Cortex of kidney (tissue), 1 donor: ENCODE results near the gene ATP6V0D1.

ENCODE experiments used
- DNase-seq: peaks from one replicate; lab custom pipeline; 2025; lab: John Stamatoyannopoulos, UW

The ATP6V0D1 gene

DNA sequence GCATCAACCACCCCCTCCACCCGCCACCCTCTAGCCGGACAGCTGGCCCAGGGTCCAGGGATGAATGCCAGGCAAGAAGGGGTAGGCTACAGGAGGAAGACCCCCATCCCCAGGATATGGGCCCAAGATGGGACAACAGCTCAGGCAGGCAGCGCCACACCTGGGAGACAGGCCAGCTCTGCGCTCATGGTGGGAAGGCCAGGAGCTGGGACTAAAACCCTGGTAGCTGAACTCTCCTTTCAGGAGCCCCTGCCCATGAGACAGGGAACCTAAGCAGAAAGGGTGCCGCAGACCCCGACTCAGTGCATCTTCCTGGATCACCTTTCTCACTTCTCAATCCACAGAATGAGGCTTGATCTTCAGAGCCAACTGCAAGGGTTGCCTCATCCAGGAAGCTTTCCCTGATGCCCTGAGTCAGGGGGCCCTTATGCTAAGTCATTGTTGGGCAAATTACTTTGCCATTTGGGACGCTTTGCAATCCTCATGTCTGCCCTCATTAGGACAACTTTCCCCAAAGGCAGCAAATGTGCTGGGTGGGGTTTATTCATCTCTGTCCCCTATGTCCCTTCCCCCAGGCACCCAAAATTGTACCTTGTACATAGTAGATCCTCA is 73.7 kb downstream of the ATP6V0D1 start:
- DNase-seq = no peak

DNA sequence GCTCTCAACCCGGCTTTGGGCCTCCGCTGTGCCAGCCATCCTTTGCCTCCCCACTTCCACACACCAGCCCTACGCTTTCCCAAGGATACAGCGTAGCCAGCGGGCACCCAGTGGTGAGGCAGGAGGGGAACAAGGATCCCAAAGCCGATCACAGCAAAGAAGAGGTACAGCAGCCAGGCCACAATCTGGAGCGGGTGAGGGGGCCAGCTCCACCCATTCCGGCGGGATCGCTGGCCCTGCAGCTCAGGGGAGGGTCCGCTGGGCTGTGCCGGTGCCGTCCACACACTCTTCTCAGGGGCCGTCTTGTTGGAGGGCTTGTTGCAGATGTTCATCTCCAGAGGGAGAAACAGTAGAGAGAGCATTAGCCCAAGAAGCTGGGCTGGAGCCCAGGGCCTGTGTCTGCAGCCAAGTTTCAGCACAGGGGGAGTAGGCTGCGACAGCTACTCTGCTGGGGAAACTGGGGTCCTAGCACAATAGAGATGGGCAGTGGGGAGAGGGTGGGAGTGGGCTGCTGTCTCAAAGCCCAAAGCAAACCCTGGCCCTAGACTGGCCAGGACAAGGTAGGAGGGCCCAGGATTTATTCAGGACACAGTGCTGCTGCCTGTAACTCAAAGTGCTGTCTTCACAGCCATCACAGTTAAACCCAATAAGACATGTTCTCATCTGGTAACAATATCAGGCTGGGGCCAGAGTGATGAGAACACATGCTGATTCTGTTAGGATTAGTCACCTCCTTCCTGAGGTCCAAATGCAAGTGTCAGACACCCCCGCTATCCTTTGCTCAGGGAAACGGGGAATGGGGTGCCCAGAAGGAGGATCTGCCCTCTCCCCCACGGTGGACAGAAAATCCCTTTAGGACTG is 74.6 kb downstream of the ATP6V0D1 start:
- no peak for DNase-seq

DNA sequence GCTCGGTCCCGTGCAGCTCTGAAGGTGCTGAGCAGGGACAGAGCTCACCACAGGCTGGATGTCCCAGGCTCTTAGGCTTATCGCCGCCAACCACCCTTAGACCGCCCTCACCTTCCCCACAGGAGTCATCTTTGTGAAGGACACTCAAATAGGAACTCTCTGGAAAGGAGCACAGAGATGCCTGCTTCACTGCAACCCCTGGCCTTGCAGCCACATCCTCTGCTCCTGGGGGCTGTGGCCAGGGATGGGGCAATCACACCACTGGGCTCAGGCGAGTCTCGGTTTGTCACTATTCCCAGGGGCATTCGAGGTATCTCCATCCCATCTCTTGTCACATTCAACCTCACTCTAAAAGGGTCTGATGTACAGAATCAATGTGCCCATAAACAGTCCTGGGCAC is 75.6 kb downstream of the ATP6V0D1 start:
- no peak for DNase-seq

DNA sequence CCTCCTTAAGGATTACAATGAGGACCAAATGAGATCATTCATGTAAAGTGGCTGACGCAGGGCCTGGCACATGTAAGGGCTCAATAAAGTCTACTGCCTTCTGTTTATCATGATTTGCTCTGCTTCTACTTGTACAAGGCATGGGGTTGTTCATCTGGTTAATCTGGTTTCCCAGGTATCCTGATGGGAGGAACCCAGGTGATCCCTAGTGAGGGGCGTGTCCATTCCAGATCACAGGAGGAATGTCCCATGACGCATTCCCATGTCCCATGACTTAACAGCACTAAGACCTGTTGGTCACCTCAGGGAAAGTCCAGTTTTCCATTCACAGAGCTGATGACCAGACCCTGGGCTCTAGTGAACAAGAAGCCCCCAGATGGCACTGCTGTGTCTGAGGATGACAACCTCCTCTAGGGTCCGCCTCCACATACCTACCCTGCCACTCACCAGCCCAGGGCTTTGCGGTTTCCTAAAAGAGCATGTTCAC is 76.2 kb downstream of the ATP6V0D1 start:
- DNase-seq = no peak

DNA sequence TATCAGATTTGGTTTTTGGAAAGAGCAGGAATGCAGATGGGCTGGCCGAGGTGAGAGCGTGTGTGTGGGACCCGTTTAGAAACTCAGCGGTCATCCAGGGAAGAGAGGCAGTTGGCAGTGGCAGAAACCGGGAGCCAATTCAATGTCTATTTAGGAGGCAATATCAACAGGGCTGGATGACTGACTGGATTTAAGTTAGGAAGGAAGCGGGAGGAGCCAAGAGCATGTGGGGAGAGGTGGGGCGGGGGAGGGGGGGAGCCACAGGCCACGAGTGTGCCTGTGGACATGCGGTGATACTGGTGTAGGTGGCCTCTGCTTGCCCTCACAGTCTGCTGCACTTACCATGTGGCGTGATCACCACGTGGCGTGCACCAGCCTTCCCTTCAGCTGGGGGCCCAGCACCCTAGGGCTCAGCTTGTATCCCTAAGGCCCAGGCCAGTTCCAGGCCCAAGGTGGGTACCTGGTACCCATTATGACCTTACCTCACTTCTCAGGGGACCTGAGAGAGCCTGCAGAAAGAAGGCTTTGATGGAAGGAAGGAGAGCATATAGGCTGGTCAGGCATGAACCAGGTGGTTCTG is 76.9 kb downstream of the ATP6V0D1 start:
- DNase-seq = no peak

DNA sequence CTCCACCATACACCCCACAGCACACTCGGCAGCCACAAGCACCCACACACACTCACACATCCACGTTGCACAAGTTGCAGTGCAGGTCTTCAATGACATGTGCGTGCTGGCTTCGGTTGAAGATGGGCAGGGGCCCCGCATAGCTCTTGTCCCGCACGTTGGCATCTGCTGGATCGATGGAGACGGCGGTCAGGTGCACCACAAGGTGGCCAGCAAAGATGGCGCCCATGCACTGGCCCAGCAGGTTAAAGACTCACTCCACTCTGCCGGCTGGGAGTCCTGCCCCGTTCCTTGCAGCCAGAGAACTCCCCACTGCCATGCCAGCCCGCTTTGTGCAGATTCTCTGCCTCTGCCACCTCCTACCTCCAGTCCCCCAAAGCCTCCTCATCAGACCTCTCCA is 80.1 kb downstream of the ATP6V0D1 start:
- DNase-seq = no peak

DNA sequence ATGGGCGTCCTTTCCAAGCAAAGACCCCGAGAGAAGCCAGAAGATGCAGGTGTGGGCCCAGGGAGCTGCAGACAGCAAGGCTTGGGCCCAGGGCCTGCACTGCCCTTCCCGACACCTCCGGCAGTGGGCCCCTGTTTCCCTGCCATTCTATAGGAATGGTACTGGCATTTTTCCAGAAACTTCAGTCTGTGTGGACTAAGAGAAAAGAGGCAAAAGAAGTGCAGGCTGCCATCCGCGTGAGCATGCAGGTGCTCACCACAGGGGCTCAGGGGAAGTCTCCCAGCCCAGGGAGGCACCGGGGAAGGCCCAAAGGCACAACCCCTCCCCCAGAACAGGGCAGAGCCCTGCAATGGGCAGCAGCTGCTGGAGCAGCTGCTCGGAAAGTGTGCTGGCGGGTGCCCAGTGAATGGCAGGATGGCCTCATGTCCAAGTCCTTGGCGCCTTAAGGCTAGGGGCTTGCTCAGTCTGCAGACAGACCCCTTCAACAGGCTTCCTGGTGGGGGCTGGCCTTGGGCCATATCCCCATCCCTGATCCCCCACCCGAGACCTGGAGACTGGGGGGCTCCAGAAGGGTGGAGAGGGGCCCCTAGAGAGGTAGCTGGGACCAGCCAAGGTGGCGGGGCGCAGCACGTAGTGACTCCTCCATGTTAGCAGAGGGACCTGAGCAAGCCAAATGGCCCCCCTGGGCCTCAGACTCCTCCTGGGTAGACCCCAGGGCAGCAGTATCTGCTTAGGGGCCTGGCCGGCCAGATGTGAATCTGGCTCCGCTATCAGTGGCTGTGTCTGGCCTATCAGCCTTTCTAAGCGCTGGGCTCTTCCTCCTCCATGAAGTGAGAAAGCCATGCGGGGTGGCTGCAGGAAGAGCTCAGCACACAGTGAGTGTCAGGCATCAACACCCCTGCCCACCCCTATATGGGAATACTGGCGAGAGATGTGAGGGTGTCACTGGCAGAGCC is 80.9 kb downstream of the ATP6V0D1 start:
- no peak for DNase-seq

DNA sequence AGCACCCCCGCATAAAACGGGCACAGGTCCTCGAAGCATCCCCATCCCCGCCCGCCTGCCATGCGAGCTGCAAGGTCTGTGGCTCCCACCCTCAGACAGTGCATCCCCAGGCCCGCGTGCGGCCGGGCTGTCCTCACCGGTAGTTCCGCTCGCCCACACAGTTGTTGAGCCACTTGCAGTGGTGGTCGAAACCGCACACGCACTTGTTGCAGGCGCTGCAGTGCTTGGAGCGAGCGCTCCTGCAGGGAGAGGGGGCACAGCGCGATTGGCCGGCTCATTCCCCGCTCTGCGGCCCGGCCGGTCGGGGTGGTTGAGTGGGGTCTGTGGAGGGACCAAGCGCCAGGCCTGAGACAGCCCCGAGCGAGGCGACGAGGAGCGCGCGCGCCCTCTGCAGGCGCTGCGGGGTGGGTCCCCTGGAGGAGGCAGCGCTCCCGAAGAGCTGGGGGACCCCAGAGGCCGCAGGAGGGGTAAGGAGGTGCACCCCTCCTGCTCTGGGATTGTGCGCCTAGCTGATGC is 81.7 kb downstream of the ATP6V0D1 start:
- DNase-seq = no peak

DNA sequence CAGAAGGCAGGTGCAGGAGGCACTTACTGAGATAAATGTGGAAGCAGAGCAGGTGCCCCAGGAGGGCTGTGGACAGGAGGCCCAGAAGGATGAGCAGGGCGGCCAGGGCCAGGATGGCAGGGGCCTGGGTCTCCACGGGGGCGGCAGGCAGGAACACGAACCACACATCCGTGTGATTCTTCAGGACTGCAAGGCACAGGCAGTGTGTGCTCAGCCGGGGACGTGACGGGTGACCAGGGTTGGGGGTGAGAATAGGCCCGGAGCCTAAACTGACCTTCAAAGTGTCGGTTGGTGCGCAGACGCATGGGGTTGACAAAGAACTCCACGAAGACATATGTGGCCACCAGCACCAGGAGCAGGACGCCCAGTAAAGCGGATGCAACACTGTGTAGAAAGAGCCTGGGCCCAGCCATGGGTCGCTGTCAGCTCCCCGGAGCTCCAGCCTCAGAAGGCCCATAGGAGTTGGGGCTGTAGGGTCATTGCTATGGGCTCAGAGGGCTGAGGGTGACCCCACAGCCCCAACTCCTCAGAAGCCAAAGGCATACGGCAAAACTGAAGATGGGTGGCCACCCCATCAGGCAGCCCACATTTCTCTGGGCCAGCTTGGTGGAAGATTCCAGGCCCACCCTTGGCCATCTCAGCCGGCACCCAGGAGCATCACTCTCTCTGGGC is 82.3 kb downstream of the ATP6V0D1 start:
- no peak for DNase-seq

DNA sequence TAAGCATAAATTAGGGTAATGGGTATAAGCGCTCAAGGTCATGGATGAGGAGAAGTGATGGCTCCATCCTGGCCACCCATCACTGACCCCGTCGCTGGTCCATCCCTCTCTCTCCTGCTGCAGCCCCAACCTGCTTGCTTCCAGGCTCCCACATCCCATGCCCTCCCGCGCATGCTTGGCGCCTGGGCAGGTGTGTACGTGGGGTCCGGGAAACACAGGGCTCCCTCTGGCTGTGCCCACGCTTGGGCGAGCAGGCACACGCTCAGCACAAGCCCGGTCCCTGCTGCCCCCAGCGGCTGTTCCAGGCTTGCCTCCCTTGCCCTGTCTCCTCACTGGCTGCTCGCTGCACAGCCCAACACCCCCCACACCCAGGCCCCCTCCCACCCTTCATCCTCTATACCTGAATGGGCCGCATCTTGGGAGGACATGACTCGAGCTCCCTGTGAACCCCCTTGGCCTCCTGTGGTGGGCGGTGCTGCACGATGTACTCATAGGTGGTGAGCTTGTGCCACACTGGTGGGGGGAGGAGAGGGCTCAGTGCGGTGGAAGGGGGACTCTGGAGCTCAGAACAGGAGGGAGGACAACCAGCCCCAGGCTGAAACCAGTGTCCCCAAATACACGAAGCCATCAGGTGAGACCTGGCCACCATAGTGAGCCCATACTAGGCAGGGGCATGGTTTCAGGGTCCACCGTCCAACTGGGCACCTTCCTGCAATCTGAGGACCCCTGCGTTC is 83.0 kb downstream of the ATP6V0D1 start:
- DNase-seq = no peak

DNA sequence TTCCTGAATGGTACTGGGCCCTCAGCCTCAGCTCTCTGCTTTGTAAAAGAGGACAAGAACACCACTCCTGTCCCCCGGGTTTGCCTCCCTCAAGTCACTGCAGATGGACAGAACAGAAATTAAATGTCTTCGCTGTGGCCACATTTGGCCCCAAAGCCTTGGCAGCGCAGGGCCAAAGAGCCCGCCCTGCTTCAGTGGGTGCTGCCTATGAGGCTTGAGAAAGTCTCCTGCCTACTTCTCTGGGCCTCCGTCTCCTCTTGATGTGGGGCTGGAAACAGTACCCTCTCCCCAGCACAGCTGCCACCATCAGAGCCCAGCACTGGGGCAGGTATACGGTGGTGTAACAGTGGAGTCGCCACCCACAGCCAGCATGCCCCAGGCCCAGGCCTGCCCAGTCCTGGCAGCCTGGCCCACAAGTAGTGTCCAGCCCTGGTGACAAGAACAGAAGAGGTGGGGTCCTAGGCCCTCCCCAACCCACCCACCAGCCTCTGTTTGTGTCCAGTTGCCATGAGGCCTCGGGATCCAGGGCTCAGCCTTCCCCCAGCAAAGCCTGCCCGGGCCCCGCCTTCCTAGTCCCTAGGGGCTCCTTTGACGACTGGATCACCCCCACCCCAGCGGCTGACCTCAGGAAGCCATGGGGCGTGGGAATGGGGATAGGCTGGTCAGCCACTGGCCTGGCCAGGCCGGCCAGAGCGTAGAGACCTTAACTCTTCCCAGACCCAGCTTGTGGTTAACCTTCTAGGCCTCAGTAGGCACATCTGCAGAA is 83.7 kb downstream of the ATP6V0D1 start:
- DNase-seq = no peak

DNA sequence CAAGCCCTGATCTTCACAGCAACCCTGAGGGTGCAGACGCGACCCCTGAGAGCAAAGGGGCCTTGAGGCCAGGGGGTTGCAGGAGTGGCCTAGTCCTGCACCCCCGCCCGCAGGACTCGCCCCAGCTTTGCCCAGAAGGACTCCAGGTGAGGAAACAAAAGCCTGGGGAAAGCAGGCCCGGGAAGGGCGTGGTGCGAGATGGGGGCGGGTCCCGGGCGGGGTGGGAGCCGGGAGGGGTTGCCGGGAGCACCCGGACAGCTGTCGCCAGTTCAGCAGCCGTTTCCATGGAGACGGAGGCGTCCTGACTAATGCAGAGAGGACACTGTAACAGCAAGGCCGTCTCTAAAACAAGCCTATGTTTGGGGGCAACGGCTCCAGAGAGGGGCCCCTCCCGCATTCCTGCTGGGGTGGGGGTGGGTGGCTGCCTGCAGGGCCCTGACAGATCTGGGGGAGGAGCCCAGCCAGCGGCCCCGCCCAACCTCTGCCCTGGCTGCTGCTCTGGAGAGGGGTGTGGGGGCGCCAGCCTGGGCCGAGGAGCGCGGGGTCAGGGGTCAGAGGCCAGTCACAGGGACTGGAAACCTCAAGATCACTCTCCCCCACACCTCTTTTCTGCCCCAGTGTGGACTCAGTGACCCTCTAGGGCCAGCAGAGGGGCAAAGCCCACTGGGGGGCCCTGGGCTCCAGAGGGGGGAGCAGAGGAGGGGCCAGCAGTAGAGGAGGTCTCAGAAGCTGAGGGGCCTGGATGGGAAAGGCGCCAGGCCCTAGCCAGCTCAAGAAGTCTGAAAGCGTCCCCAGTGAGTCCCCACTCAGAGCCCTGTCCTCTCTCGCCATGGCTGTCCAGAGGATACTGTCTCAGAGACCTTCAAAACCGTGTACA is 84.6 kb downstream of the ATP6V0D1 start:
- DNase-seq = no peak

DNA sequence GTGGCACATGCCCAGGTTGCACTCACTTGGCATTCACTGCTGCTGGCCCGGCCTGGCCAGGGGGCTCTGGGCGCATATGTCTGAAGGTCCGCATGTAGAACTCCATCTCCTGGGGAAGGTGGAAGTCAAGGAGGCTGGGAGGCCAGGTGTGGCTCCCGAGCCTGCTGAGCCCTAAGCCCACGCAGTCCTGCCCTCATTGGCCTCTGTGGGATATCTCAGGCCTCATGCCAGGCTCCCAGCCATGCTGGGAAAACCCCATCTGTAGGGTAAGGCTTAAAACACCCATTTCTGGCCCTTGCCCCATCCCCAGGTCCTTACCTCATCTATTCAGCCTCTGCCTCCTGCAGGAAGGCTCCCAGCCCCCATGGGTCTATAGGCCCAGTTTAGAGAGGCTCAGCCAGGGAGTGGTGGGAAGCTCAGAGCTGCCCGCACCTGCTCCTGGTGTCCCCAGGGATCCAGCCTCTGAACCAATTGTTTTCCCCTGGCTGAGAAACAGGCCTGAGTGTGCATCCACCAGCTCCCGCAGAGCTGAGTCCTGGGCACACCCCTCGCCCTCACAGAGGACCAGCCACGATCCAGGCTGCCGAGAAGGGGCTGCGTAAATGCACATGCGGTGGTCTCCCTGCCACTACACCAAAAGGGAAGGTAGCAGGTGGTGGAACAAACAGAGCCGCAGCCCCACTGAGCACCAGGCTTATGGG is 85.3 kb downstream of the ATP6V0D1 start:
- no peak for DNase-seq

DNA sequence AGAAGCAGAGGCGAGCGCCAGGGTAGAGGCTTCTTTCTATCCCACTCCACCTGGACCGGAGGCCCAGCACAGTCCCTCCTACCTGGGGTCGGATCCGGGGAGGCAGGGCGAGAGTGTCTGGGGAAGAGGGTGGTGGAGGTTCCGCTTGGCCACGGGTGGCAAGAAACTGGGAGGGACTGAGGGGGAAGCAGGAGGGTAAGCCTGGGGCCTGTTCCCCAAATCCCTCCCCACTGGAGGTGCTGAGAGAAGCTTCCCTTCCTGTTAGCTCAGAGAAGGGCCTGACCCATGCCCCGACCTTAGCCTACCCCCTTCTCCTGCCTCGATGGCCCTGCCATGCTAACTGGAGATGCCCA is 85.9 kb downstream of the ATP6V0D1 start:
- DNase-seq = no peak

DNA sequence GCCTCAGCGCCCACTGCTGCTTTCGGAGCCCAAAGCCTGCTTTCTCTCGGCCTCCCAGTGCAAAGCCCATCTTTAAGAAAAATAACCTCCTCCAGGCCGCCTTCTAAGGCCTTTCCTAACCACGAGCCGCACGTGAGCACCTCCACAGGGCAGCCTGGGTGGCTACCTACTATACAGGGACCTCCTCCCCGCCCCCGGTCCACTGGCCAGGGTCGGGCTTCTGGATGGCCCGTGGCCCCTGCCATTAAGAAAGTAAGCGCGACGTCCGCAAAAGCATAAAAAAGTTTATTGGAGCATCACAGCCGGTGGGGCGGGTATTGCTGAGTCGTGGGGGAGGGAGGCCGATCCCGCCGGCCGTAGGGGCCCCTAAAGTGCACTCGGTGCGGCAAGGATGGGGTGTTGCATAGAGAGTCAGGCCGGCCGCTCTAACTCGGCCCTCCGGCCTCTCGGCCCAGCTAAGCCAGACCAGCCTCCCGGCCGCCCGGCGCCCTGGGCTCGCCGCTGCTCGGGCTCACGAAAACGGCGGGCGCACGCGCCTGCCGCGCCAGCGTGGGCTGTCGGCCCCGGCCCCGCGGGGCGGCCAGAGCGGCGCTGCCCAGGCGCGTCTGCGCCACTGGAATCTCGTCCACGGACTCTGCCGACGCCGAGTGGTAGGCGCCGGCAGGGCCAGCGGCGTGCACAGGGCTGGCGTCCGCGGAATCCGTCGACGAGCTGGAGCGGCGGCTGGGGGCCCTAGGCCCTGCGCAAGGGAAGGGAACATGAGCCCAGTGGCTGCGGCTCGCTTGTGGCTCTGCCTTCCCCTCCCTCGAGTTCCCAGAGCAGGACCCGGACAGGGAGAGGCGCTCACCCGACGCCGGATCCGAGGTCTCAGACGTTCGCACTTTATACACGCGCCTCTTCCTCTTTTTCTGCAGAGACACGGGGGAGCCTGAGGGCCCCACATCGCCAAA is 86.5 kb downstream of the ATP6V0D1 start:
- no peak for DNase-seq

DNA sequence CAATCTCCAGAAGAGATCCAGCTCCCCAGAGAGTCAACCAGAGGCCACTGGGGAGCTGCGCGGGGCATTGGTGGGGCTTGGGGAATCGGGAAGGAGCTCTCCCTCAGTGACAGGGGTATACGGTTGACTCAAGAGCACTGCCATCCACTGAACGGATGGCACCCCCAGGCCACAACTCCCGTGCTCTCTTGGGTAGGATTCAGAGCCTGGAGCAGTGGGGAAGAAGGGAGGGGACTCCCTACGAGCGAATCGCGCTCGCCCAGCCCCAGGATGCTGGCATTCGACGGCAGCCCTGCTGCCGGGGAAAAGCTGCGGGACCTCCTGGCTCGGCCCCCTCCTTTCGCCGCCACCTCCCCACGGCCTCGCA is 87.2 kb downstream of the ATP6V0D1 start:
- DNase-seq = no peak
